A673 (cell line): Measurements from ENCODE around the gene RSPH1. TPM values are rescaled to one million over a fixed set of nuclear protein-coding genes. Genes with fewer than 3 reads are reported as not detected.

Experiments
- BruUV-seq: library from RNA; stranded (reverse); fragments of 400-500 nt; replicated peaks from 2 replicates; lab custom pipeline; 2021; lab: Mats Ljungman, UMichigan
- CTCF ChIA-PET: fragments of 300-600 bp; sonication (Branson Sonifier 250); formaldehyde crosslinking; loops from one replicate; lab custom pipeline; 2022; ENCODE audit warnings: antibody characterized with exemption; lab: Charles Lee
- POLR2A ChIA-PET: fragments of 300-600 bp; sonication (Branson Sonifier 250); formaldehyde crosslinking; loops from one replicate; lab custom pipeline; 2022; ENCODE audit warnings: antibody characterized with exemption; ENCODE audit not compliant: low non-redundant PET; lab: Charles Lee
- DNase-seq: peaks from one replicate; pipeline ENCODE4 v3.0.0-alpha.2; 2015; ENCODE audit warnings: low spot score
- H3K27ac ChIP-seq: fragments of 200-600 bp; sonication (generic); 2 replicates; pipeline ENCODE4 v1.5.1; 2016; ENCODE audit warnings: mixed run types, low read depth, mild to moderate bottlenecking, mixed read lengths, antibody characterized with exemption, low read length; ENCODE audit not compliant: poor library complexity, severe bottlenecking
- H3K27me3 ChIP-seq: fragments of 200-600 bp; sonication (generic); replicated peaks from 2 replicates; pipeline ENCODE4 v1.6.1; 2017; ENCODE audit warnings: mixed run types, low read depth, mild to moderate bottlenecking, mixed read lengths, antibody characterized with exemption, low read length; ENCODE audit not compliant: insufficient read depth, poor library complexity
- H3K36me3 ChIP-seq: fragments of 200-600 bp; sonication (generic); 2 replicates; pipeline ENCODE4 v1.6.1; 2016; ENCODE audit warnings: mixed run types, mild to moderate bottlenecking, mixed read lengths, antibody characterized with exemption, low read length; ENCODE audit not compliant: insufficient read depth, poor library complexity, severe bottlenecking
- H3K4me1 ChIP-seq: fragments of 200-600 bp; sonication (generic); 2 replicates; pipeline ENCODE4 v1.6.1; 2017; ENCODE audit warnings: mixed run types, mild to moderate bottlenecking, mixed read lengths, antibody characterized with exemption, low read length; ENCODE audit not compliant: insufficient read depth, poor library complexity, severe bottlenecking
- H3K4me3 ChIP-seq: fragments of 200-600 bp; sonication (generic); 2 replicates; pipeline ENCODE4 v1.5.1; 2016; ENCODE audit warnings: low read depth, mixed run types, mild to moderate bottlenecking, mixed read lengths, low read length; ENCODE audit not compliant: poor library complexity, severe bottlenecking
- H3K9me3 ChIP-seq: fragments of 200-600 bp; sonication (generic); 2 replicates; pipeline ENCODE4 v1.6.1; 2016; ENCODE audit warnings: mixed run types, low read depth, mild to moderate bottlenecking, mixed read lengths, antibody characterized with exemption, low read length; ENCODE audit not compliant: poor library complexity, severe bottlenecking
- EZH2 ChIP-seq: fragments of 200-600 bp; sonication (generic); IDR thresholded peaks from 2 replicates; pipeline ENCODE4 v1.6.1; 2017; ENCODE audit warnings: borderline replicate concordance, low read depth, mild to moderate bottlenecking, mixed read lengths, antibody characterized with exemption, low read length; ENCODE audit not compliant: poor library complexity, severe bottlenecking
- intact Hi-C: fragments of 100-400 bp; cut with micrococcal nuclease; formaldehyde crosslinking; loops from one replicate; pipeline ENCODE4 v1.10.0; 2022; ENCODE audit not compliant: unreplicated experiment
- total RNA-seq: library from RNA; stranded (reverse); gene quantifications from 2 replicates; pipeline ENCODE4 v1.2.3, GENCODE V29; 2021
- TF ChIP-seq, protein P1 (sequence below): fragments of 300-800, 200-600 bp; sonication (generic); conservative IDR thresholded peaks from 2 replicates; pipeline ENCODE4 v1.5.1; 2017; ENCODE audit warnings: low read depth, mild to moderate bottlenecking, antibody characterized with exemption, low read length, moderate library complexity, mixed read lengths

The RSPH1 gene
- total RNA-seq, 1 experiment from 2014 or later = 0.45 TPM

DNA sequence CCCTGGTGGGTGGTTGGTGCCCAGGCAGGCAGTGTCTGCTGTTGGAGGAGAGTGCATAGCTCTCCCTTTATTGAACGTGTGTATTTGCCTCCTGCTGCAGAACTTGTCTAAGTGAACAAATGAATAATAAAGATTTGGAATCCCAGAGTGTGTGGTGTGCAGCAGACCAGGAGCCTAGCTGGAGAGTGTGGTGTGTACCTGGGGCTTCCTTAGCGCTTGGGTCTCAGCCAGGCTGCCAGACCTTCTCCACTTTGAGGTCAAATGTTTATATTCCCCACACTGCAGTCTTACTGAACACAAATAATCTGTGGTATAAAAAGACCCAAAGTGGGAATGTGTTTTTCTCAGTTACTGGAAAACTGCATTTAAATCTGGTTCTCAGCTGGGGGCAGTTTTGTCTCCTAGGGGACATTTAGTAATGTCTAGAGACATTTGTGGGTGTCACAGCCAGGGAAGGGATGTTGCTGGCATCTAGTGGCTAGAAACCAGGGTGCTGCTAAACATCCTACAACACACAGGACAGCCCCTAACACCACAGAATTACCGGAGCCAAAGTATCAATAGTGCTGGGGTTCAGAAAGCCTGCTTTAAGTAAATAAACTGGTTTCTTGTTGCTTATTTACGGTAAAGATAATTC lies 41.2 kb upstream of the RSPH1 start:
- H3K4me1 ChIP-seq = peaks cover 29% of the 10 kb centered on the region
- no peaks in the 10 kb centered on the region for H3K9me3 ChIP-seq
- no peaks in the 10 kb centered on the region for H3K36me3 ChIP-seq
- BruUV-seq = no TSS peak
- no peak overlapping the region for H3K4me3 ChIP-seq
- POLR2A ChIA-PET = no interaction called here
- peak; percentile 53 for DNase-seq
- H3K27ac ChIP-seq = no peak overlapping the region
- intact Hi-C loops = loop anchor here (1.0 to 10.0 kb wide), 5 partner anchors 35 to 392 kb away; no protein-coding TSS in a partner anchor
- CTCF ChIA-PET = interaction anchor here (0.8 to 1.0 kb wide), 2 partner anchors 226 to 227 kb away, joined by 3 read pairs; no protein-coding TSS in a partner anchor
- no peaks in the 10 kb centered on the region for H3K27me3 ChIP-seq
- no peak for TF ChIP-seq EZH2
- TF ChIP-seq, protein P1, sequence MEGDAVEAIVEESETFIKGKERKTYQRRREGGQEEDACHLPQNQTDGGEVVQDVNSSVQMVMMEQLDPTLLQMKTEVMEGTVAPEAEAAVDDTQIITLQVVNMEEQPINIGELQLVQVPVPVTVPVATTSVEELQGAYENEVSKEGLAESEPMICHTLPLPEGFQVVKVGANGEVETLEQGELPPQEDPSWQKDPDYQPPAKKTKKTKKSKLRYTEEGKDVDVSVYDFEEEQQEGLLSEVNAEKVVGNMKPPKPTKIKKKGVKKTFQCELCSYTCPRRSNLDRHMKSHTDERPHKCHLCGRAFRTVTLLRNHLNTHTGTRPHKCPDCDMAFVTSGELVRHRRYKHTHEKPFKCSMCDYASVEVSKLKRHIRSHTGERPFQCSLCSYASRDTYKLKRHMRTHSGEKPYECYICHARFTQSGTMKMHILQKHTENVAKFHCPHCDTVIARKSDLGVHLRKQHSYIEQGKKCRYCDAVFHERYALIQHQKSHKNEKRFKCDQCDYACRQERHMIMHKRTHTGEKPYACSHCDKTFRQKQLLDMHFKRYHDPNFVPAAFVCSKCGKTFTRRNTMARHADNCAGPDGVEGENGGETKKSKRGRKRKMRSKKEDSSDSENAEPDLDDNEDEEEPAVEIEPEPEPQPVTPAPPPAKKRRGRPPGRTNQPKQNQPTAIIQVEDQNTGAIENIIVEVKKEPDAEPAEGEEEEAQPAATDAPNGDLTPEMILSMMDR = peak; percentile 58

DNA sequence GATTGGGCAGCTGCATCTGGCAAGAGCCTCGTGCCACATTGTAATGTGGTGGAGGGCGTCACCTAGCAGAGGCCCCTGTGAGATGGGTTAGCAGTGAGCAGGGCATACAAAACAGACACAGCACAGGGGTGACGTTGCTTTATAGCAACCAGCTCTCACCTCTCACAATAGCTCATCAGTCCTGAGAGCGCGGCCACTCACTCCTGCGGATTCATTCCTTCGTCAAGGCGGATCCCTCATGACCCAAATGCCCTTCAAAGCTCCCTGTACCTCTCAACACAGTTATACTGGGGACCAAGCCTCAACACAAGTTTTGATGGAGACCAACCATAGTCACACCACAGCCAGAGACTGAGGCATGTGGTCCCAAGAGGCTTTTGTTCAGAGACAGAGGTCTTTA lies 40.6 kb upstream of the RSPH1 start:
- H3K9me3 ChIP-seq = no peaks in the 10 kb centered on the region
- H3K36me3 ChIP-seq = no peaks in the 10 kb centered on the region
- DNase-seq = no peak
- H3K27ac ChIP-seq = no peak overlapping the region
- TF ChIP-seq EZH2 = no peak
- TF ChIP-seq, protein P1 = no peak
- ChIA-PET CTCF (interaction anchor here (0.7 to 1.0 kb wide), 3 partner anchors 225 to 227 kb away, joined by 3 read pairs; no protein-coding TSS in a partner anchor), POLR2A (interaction anchor here (0.6 to 0.7 kb wide), 2 partner anchors 11 to 58 kb away, joined by 3 read pairs; no protein-coding TSS in a partner anchor)
- peaks cover 29% of the 10 kb centered on the region for H3K4me1 ChIP-seq
- no peaks in the 10 kb centered on the region for H3K27me3 ChIP-seq
- intact Hi-C loops = loop anchor here (2.0 to 10.0 kb wide), 4 partner anchors 36 to 229 kb away; no protein-coding TSS in a partner anchor
- no peak overlapping the region for H3K4me3 ChIP-seq
- BruUV-seq = no TSS peak

DNA sequence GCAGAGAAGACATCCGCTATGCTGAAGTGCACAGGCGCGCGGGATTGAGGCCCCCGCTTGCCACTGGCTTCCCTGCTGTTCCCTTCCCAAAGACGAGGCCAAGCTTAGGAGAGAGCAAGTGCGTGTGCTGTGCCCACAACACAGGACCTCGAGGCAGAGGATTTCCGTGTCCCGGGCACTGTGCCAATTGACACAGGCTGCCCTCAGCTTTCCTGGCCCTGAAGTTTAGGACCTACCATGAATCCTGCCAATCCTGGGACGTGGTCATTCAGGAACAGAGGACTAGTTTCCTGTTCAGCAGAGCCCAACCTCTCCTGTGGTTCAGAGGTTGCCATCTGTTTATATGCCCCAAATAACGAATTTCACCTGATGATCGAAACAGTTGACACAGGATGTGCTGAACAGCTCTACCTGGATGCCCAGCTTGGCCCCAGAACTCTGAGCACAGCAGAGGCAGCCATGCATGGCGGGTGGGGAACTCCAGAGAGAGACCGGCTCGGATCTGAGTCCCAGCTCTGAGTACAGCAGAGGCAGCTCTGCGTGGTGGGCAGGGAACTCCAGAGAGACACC lies 39.7 kb upstream of the RSPH1 start:
- no peak for TF ChIP-seq EZH2
- TF ChIP-seq, protein P1 = no peak
- CTCF ChIA-PET = interaction anchor here (0.7 kb wide), 1 partner anchor 226 kb away, joined by 3 read pairs; no protein-coding TSS in a partner anchor

More for the DNA sequence above, 39.7 kb upstream of the RSPH1 start:
- intact Hi-C loops = loop anchor here (2.0 to 10.0 kb wide), 4 partner anchors 37 to 228 kb away; no protein-coding TSS in a partner anchor
- DNase-seq = no peak
- no TSS peak for BruUV-seq
- POLR2A ChIA-PET = no interaction called here
- Histone ChIP-seq H3K36me3 (no peaks in the 10 kb centered on the region), H3K4me3 (no peak overlapping the region), H3K9me3 (no peaks in the 10 kb centered on the region), H3K27ac (no peak overlapping the region), H3K4me1 (peaks cover 29% of the 10 kb centered on the region), H3K27me3 (no peaks in the 10 kb centered on the region)
